Liver (tissue), 3 donors: ENCODE measurements around the gene PPDPF.

Experiments
- TAF1 ChIP-seq: conservative IDR thresholded peaks from 2 replicates; pipeline ENCODE4 v1.6.1; 2016; ENCODE audit warnings: antibody characterized with exemption, mild to moderate bottlenecking
- TF ChIP-seq, protein P1 (sequence below): fragments of 150-350 bp; IDR thresholded peaks from 2 replicates; pipeline ENCODE4 v1.5.1; 2017; ENCODE audit warnings: improper control_type of control experiment, low read depth, low read length; ENCODE audit not compliant: missing input control
- donor health status: healthy.
- donor health status: healthy.

DNA sequence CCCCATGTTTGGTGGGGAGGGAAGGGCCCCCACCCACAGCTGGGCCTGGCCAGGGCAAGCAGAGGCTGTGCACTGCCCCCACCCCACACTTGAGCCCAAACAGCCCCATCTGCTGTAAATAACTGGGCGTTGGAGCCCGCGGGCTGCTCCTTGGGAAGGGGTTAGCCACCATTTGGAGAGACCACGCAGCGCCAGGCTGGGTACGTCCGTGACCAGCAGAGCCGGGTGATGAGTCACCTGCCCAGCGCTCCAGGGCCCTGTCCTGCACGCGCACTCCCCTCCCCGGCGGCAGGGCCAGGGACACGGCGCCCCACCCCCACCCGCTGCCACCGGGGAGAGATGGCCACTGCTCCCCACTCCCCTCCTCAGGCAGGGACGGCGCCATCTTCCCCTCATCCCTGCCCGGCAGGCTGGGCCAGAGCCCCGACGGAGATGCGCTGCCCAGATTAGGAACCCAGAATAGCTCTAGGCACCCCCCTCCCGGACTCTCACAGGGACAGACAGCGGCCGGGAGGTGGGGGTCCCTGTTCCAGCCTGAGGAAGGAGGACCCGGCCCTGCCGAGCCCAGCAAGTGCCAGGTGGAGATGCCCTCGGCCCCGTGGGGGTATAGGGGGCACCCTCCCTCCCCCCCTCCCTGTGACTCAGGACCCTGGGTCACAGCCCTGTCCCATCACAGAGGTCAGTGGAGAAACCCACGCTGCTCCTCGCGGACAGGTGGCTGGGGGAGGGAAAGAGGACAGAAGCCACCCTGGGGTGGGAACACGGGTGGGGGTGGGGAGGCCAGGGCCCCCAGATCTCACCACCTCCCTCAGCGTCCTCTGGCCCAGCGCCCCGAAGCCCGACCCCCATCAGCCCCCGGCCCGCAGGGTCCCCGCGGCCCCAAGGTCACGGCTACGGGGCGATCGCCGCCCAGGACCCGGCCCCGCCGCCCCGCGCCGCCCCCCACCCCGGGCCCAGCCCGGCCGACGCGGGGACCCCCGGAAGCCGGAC is 22.3 kb upstream of the PPDPF start:
- TF ChIP-seq, protein P1, sequence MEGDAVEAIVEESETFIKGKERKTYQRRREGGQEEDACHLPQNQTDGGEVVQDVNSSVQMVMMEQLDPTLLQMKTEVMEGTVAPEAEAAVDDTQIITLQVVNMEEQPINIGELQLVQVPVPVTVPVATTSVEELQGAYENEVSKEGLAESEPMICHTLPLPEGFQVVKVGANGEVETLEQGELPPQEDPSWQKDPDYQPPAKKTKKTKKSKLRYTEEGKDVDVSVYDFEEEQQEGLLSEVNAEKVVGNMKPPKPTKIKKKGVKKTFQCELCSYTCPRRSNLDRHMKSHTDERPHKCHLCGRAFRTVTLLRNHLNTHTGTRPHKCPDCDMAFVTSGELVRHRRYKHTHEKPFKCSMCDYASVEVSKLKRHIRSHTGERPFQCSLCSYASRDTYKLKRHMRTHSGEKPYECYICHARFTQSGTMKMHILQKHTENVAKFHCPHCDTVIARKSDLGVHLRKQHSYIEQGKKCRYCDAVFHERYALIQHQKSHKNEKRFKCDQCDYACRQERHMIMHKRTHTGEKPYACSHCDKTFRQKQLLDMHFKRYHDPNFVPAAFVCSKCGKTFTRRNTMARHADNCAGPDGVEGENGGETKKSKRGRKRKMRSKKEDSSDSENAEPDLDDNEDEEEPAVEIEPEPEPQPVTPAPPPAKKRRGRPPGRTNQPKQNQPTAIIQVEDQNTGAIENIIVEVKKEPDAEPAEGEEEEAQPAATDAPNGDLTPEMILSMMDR, result no peak
- TF ChIP-seq TAF1, result no peak
